HepG2 (cell line): ENCODE measurements around the gene EPDR1.

Experiments used
- TCF7L2 ChIP-seq: IDR thresholded peaks from 2 replicates; pipeline ENCODE4 v1.6.1; 2011; ENCODE audit warnings: mild to moderate bottlenecking, low read depth, low read length, moderate library complexity
- ZFX ChIP-seq: sonication (generic); formaldehyde crosslinking; IDR thresholded peaks from 2 replicates; pipeline ENCODE4 v1.4.0; 2020; ENCODE audit warnings: mild to moderate bottlenecking, low read depth, missing genetic modification reagents, moderate library complexity

DNA sequence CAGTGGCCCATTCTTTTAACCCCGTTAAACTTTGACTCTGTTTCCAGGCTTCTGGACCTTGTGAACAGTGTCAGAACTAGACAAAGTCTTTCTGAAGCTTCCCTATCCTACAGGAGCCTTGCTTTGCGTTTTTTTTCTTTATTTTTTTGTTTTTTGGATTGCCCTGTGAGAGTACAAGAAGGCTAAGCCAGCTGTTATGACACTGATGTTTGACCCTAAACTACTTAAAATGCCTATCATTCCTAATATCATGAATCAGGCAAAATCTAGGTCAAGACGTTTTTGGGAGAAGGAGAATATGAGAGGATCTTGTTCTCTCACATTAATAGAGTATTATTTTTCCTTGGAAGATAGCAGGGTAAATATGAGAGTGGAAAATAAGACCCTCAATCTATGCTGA is 79.8 kb downstream of the EPDR1 start:
- TF ChIP-seq TCF7L2 (no peak), ZFX (CRISPR knock-in tag) (no peak)
